Fibroblast of the aortic adventitia (primary cell): ENCODE results near the gene KRT3. TPM values are rescaled to one million over a fixed set of nuclear protein-coding genes. Genes with fewer than 3 reads are reported as not detected.

Source experiments
- DNase-seq: peaks from one replicate; pipeline ENCODE4 v3.0.0-alpha.2; 2010; ENCODE audit warnings: low read depth
- H3K4me3 ChIP-seq: 2 replicates; pipeline ENCODE4 v1.5.1; 2011; ENCODE audit warnings: low read depth, mild to moderate bottlenecking, control low read depth, low read length, moderate library complexity
- CTCF ChIP-seq: IDR thresholded peaks from 2 replicates; pipeline ENCODE4 v1.5.1; 2011; ENCODE audit warnings: mild to moderate bottlenecking, low read length, control low read depth, inconsistent platforms; ENCODE audit not compliant: insufficient read depth
- total RNA-seq: library from RNA; depleted of rRNA; stranded (reverse); fragments of >200 nt; gene quantifications from 2 replicates; pipeline ENCODE4 v1.2.3, GENCODE V29; 2012; ENCODE audit warnings: low replicate concordance

Gene KRT3
- total RNA-seq, 1 donor = not detected

- no peak for TF ChIP-seq CTCF
- DNase-seq = no peak
- H3K4me3 ChIP-seq = no peak overlapping the region
Observed at GRCh38 chr12:52759695-52760094, 36.2 kb downstream of the KRT3 start.

GRCh38 chr12:52759218-52759617 lies 36.7 kb downstream of the KRT3 start:
- TF ChIP-seq CTCF = no peak
- H3K4me3 ChIP-seq = no peak overlapping the region
- DNase-seq = no peak

GRCh38 chr12:52757449-52758176 lies 38.3 kb downstream of the KRT3 start:
- H3K4me3 ChIP-seq = no peak overlapping the region
- no peak for DNase-seq
- no peak for TF ChIP-seq CTCF

GRCh38 chr12:52756281-52756960 lies 39.5 kb downstream of the KRT3 start:
- no peak for DNase-seq
- TF ChIP-seq CTCF = no peak
- no peak overlapping the region for H3K4me3 ChIP-seq

GRCh38 chr12:52755533-52755932 lies 40.4 kb downstream of the KRT3 start:
- TF ChIP-seq CTCF = no peak
- H3K4me3 ChIP-seq = no peak overlapping the region
- no peak for DNase-seq

- DNase-seq = no peak
- TF ChIP-seq CTCF = no peak
Observed at GRCh38 chr12:52754135-52754534, 41.8 kb downstream of the KRT3 start.

GRCh38 chr12:52753283-52753682 lies 42.6 kb downstream of the KRT3 start:
- no peak for TF ChIP-seq CTCF
- H3K4me3 ChIP-seq = no peak overlapping the region
- DNase-seq = no peak

More at GRCh38 chr12:52754135-52754534, 41.8 kb downstream of the KRT3 start:
- no peak overlapping the region for H3K4me3 ChIP-seq
